GM18907 (cell line): ENCODE measurements around the gene MTAP.

Experiments used
- ATAC-seq: cut with Tn5 transposase; IDR thresholded peaks from one replicate; pipeline ENCODE4 v1.9.1; 2021; ENCODE audit warnings: mild to moderate bottlenecking, moderate library complexity; ENCODE audit not compliant: unreplicated experiment

MTAP gene

DNA sequence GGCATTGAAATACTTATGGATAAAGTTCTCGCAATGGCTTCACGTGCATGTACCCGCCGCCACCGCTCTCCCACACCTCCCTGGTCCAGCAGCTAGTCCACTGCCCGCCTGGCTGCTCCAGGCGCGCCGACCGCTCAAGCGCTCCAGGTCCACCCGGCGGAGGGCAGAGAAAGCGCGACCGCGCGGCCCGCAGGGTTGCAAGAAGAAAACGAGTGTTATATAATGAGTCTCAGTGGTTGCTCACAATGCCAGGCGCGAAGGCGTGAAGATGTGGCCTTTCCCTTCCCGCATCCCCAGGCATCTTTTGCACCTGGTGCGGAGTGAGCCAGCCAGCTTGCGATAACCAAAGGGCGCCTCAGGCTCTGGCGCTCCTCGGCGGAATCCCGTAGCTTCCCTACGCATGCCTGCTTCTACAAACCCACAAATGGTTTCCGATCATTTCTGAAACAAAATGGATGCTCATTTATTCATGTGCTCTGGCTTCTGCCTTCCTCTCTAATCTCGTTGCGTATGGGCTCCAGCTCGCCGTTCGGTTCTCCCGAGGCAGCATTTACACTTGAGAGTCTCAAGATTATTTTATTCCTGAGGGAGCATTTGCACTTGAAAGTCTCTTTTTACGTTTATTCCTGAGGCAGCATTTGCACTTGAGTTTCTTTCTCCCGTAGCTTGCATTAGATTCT lies 166.0 kb downstream of the MTAP start:
- ATAC-seq, result no peak

DNA sequence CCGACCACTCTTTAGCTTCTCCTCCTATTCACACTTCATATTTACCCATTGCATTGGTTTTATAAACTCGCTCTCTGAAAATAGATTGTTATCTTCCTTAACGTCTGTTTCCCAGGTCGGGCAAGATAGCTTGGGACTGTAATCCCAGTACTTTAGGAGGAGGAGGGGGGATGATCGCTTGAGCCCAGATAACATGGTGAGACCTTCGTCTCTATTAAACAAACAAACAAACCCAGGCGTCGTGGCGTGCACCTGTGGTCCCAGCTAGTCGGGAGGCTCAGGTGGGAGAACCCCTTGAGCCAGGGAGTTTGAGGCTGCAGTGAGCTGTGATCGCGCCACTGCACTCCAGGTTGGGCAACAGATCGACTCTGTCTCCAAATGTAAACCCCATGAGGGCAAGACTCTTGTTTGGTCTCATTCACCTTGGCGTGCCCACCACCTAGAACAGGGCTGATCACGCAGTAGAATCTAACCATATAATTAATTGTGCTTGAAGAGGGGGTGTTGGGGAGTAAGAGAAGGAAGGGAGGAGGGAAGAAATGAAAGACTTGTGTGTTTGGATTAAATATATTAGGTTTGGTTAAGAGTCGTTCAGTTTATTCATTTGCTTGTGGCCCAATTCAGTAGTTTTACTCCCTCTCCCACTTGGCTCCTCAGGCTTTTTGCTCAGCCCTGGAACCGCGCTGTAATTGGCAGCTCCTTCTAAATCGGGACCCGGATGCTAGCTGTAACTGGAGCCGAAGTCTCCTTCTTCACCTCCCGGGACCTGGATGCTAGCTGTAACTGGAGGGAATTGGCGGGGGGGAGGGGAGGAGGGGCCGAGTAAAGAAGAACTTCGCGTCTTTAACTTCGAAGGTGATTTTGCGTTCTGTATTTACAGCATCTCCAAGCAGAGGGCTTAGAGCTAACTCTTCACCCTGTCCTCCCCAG lies 166.8 kb downstream of the MTAP start:
- no peak for ATAC-seq

DNA sequence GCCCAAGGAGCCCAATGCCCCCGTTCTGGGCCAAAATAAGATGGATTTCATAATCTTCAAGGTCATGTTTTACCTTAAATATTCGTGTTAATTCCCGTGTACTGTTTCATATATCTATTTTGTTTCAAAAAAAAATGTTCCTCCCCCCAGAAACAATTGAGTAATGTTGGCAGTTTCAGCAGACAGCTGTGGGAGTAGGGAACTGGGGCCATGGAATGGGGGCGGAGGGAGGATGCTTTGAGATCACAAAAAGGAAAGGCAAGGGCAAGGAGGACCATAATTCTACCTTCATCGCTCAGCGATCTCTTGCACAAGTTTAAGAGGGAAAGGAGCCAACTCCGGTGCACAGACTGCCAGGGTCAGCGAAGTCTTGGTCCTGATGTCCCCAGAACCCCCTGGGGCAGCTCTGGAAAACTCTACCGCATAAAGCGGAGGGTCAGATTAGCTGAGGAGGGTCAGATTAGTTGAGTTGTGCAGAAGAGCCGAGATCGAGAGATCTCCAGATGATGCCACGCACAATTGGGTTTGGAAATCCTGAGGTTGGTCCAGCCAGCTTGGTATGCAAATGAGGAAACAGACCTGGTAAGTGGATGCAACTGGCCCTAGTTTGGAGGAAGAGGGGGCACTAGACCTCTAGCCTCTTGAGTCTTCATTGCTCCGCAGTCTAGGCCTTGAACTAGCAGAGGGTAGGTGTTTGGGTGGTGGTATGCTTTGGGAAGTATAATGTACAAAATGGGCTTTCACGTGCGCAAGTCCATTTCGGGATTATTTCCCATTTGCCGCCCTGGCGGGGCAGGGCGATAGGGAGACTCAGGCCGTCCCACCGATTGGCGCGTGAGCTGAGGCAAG lies 167.7 kb downstream of the MTAP start:
- no peak for ATAC-seq

DNA sequence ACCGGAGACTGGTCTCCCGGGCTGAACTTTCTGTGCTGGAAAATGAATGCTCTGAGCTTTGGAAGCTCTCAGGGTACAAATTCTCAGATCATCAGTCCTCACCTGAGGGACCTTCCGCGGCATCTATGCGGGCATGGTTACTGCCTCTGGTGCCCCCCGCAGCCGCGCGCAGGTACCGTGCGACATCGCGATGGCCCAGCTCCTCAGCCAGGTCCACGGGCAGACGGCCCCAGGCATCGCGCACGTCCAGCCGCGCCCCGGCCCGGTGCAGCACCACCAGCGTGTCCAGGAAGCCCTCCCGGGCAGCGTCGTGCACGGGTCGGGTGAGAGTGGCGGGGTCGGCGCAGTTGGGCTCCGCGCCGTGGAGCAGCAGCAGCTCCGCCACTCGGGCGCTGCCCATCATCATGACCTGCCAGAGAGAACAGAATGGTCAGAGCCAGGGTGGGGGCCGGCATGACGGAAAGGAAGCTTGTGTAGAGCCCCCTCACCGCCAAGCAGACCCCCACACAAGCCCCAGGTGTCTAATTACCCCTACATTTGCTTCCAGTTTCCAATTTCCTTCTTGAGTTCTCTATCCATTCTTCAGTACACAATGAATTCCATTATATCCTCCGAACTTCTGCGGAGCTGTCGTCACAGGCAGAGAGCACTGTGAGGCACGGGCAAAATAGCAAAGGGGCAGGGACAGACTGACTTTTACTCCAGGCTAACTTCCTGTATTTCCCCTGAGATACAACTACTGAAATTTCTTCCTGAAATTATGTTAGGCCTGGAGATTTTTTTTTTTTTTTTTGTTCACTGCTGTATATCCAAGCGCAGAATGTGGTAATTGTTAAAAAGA lies 168.6 kb downstream of the MTAP start:
- no peak for ATAC-seq

DNA sequence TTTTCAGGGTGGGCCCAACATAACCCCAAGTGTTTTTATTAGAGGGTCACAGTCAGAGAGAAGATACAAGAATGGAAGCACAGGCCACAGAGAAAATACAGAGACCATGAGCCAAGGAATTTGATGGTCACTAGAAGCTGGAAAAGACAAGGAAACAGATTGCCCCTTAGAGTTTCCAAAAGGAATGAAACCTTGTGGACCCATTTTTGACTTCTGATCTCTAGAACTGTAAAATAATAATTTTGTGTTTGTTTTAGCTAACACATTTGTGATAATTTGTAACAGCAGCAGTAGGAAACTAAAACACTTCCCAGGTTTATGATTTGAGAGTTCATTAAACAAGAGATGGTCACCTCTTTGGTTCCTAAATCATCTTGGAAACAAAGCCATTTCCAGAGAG lies 169.9 kb downstream of the MTAP start:
- no peak for ATAC-seq

DNA sequence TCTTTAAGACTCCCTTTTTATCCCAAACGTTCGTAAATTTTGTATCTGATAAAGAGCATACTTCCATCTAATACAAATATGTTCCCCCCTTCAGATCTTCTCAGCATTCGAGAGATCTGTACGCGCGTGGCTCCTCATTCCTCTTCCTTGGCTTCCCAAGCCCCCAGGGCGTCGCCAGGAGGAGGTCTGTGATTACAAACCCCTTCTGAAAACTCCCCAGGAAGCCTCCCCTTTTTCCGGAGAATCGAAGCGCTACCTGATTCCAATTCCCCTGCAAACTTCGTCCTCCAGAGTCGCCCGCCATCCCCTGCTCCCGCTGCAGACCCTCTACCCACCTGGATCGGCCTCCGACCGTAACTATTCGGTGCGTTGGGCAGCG lies 171.9 kb downstream of the MTAP start:
- no peak for ATAC-seq

DNA sequence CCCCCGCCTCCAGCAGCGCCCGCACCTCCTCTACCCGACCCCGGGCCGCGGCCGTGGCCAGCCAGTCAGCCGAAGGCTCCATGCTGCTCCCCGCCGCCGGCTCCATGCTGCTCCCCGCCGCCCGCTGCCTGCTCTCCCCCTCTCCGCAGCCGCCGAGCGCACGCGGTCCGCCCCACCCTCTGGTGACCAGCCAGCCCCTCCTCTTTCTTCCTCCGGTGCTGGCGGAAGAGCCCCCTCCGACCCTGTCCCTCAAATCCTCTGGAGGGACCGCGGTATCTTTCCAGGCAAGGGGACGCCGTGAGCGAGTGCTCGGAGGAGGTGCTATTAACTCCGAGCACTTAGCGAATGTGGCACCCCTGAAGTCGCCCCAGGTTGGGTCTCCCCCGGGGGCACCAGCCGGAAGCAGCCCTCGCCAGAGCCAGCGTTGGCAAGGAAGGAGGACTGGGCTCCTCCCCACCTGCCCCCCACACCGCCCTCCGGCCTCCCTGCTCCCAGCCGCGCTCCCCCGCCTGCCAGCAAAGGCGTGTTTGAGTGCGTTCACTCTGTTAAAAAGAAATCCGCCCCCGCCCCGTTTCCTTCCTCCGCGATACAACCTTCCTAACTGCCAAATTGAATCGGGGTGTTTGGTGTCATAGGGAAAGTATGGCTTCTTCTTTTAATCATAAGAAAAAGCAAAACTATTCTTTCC lies 172.4 kb downstream of the MTAP start:
- ATAC-seq, result peak; percentile 76

DNA sequence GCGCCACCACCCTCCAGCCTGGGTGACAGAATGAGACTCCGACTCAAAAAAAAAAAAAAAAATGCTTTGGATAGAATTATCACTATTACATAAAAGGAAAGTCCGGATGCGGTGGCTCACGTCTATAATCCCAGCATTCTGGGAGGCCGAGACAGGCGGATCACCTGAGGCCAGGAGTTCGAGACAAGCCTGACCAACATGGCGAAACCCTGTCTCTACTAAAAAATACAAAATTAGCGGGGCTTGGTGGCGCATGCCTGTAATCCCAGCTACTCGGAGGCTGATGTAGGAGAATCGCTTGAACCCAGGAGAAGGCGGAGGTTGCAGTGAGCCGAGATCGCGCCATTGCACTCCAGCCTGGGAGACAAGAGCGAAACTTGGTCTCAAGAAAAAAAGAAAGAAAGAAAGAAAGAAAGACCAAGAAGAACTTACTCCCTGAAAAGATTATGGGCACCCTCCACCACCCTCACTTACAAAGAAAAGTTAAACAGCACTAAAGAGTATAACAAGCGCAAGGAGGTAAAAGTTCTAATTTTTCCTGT lies 174.0 kb downstream of the MTAP start:
- no peak for ATAC-seq

DNA sequence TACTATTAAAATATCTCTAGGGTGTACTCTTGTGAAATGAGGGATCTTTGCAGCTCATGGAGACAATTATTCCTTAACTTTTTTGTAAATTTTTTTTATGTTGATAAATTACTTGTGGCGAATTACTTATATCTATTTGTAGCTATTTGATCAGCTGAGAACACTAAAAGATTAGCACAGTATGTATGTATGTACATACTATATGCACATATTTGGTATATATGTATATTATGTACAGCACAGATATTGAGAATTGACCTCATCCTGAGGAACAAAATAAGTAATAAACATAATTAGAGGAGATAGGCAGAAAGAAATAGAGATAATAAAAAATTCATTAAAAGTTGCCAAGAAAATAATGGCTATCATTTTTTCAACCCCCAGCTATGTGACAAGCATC lies 180.0 kb downstream of the MTAP start:
- no peak for ATAC-seq

DNA sequence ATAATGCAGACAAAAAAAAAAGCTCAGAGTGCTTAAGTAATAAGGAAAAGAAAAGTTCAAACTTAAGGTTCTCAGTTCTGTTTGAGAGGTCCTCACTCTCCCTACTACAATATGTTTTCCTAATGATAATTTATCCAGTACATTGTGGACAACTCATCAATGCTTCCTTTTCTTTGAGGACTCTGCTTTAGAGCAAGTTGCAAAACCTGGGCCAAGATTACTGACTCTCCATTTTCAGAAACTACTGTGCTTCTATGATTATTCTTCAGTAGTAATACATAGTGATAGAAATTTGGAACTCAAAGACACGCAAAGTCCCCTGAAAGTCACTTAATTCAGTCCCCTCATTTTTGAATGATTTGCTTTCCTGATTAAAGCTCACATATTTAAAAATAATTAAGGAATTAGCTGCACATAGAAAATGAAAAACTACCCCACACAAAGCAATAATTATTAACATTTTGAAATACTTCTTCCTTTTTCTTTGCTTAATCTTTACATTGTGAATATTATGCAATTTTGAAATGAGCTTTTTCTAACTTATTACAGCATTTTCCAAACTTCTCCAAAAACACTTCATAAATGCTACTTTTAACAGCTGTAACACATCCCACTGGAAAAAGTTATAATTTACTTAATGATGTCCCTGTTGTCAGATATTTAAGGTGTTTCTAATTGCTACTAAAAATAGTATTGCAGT lies 180.6 kb downstream of the MTAP start:
- ATAC-seq, result no peak

DNA sequence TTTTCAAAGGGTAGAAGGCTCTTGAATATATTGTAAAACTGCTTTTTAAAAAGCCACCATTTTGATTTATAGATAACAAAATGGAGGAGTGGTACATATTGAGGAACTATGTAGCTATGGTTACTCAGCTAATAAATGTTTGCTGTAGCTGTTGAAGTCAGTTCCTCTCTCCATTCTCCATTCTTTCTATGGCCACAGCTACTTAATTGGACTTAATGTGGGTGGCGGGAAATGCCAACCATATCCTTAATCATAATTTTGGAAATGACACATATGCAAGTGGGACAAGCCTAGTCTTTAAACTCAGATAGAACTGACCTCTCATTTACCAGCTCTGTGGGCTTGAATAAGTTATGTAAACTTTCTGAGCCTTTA lies 181.1 kb downstream of the MTAP start:
- no peak for ATAC-seq

DNA sequence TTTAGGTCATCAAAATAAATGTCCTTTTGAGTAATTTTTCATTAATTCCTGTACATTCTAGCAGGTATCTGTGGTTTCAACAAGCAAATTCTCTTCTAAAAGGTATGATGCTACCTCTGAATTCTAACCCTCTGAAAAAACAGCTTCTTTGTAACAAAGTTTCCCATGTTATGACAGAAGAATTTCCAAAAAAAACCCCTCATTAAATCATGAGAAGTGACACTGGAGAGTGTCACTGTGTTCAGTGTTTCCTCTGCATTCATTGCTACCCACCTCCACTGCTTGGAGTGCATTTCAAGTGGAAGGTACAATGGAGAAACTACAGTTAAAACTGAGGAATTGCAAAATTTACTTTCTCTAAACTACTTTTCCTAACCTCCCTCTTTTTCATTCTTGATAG lies 181.7 kb downstream of the MTAP start:
- ATAC-seq, result no peak

DNA sequence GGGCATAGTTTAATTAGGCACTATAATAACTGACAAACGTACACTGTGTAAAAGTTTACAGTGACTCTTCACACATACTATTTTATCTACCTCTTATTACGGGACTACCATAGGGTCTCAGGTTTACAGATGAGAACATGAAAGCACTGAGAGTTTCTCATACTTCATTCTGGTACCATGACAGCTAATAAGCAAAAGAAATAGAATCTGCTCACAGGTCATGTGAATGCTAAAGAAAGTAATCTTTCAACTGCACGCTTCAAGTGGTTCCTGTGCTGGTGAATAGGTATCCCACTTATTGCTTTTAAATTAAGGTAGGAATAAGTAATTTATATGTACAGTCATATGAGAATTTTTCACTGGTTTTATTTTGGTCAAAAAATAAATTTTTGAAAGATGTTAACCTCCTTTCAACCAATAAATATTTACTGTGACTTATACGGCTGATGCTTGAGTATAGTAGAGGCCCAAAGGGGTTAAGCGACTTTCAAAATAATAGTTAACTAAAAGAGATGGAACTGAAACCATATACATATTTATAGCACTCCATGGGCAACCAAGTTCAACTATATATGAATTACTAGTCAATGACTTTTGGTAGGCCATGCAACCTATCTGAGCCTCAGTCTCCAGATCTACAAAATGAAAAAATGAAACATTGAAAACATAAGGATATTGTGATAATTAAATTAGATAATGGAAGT lies 183.7 kb downstream of the MTAP start:
- peak; percentile 72 for ATAC-seq
